Measurements from ENCODE around the gene CGNL1. TPM values are rescaled to one million over a fixed set of nuclear protein-coding genes. Genes with fewer than 3 reads are reported as not detected.

Gene CGNL1
- total RNA-seq, 4 donors from 2014 or later, result 4.7 to 13.7 (median 7.3) TPM

DNA sequence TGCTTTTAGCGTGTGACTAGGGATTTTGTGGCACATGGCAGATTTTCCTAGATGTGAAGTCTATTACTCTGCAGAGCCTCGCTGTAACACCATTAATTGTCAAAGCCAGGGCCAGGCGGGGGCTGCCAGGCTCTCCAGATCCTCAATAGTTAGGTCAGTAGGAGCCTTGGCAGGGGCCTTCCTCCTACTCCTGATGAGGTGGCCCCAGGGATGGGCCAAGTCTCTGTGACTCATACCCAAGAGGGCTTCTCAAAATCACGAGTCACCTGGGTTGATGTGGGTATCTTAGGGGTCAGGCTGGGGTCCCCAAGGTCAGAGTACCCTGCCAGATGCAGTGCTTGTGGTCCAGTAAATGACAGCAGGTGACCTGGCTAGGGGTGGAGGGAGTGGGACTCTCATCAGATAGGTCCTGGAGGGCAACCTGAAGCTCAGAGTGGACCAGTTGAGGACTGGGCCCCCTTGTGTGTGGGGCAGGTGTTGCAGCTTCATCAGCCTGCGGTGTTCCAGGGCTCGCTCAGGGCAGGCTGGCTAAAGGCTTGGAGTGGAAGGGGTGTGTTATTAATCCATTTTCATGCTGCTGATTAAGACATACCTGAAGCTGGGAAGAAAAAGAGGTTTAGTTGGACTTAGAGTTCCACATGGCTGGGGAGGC is 126.9 kb downstream of the CGNL1 start:
- DNase-seq (ENCODE audit: low spot score), result no peak
- no peak for ATAC-seq (ENCODE audit: low FRiP score)
- TF ChIP-seq, protein P1, sequence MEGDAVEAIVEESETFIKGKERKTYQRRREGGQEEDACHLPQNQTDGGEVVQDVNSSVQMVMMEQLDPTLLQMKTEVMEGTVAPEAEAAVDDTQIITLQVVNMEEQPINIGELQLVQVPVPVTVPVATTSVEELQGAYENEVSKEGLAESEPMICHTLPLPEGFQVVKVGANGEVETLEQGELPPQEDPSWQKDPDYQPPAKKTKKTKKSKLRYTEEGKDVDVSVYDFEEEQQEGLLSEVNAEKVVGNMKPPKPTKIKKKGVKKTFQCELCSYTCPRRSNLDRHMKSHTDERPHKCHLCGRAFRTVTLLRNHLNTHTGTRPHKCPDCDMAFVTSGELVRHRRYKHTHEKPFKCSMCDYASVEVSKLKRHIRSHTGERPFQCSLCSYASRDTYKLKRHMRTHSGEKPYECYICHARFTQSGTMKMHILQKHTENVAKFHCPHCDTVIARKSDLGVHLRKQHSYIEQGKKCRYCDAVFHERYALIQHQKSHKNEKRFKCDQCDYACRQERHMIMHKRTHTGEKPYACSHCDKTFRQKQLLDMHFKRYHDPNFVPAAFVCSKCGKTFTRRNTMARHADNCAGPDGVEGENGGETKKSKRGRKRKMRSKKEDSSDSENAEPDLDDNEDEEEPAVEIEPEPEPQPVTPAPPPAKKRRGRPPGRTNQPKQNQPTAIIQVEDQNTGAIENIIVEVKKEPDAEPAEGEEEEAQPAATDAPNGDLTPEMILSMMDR (IDR thresholded peaks at IDR 0.05), result no peak

DNA sequence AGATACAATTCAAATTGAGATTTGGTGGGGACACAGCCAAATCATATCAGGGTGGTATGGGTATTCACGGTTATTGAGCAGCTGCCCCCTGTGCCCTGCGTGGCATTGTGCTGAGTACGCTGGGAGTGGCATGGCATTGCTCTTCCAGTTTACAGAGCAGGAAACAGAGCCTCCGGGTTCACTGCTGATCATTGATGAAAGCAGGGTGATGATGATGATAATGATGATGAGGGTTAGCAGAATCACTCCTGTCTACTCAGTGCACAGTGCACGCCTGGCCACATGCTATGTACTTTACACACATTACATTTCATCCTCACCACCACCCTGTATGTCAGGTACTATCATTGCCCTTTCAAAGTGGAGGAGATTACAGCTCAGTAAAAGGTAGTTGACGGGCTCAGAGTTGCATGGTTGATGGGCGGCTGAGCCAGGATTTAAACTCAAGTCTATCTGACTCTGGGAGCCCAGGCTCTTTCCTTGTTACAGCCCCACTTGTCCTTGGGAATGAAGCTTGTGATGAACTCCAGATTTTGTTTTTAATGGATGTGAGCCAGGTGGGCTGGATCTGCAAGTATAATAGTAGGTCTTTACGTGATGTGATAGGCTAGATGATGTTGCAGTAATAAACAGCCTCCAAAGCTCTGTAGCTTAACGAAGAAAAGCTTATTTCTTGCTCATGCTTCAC is 127.8 kb downstream of the CGNL1 start:
- DNase-seq (ENCODE audit: low spot score), result no peak
- TF ChIP-seq, protein P1 (IDR thresholded peaks at IDR 0.05), result no peak
- ATAC-seq (ENCODE audit: low FRiP score), result no peak

DNA sequence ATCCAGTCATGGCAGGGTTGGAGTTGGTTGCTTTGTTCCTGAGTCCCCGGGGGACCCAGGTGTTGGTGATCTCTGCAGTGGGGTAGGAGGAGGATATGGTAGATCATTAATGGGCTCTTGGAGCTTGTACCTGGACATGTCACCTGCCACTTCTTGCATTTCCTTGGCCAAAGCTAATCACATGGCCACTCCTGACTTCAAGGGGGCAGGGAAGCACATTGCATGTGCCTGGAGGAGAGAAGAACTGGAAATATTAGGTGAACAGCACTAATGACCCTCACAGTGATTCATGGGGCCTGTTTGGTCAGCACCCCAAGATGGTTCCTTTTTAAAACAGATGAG is 128.3 kb downstream of the CGNL1 start:
- ATAC-seq (ENCODE audit: low FRiP score) (no peak), DNase-seq (ENCODE audit: low spot score) (no peak)
- TF ChIP-seq, protein P1 (IDR thresholded peaks at IDR 0.05), result no peak

DNA sequence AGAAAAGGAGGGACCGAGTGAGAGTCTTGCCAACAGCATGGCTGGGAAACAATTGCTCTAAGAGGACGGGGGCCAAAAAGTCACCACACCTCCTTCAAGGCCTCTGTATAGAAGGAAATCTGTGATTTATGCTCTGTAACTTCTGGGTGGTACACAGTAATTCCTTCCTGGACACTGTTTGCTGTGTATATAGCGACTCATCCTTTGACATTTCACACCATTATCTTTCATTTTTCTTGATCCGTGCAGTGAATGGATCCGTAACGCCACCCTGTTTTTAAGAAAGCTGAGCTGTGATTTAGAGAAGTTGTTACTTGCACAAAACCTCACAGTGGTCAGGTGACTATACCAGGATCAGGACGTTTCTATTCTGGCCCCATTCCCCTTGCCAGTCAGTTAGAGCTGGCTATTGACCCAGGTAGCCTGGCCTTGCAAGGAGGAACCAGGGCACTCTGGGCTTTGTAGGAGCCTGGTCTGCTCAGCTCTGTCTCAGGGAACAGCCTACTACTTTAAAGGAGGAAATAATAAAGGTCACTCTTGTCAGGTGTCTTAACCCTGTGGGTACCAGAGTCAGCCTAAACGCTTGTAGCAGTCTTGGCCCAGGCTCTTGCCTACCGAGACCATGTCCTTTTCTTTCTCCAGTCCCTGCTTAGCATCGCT is 128.9 kb downstream of the CGNL1 start:
- DNase-seq (ENCODE audit: low spot score) (no peak), ATAC-seq (ENCODE audit: low FRiP score) (peak; percentile 20)
- TF ChIP-seq, protein P1 (IDR thresholded peaks at IDR 0.05), result no peak

GRCh38 chr15:57505949-57506391 is 129.7 kb downstream of the CGNL1 start:
- DNase-seq (ENCODE audit: low spot score) (no peak), ATAC-seq (ENCODE audit: low FRiP score) (no peak)
- TF ChIP-seq, protein P1 (IDR thresholded peaks at IDR 0.05), result no peak

DNA sequence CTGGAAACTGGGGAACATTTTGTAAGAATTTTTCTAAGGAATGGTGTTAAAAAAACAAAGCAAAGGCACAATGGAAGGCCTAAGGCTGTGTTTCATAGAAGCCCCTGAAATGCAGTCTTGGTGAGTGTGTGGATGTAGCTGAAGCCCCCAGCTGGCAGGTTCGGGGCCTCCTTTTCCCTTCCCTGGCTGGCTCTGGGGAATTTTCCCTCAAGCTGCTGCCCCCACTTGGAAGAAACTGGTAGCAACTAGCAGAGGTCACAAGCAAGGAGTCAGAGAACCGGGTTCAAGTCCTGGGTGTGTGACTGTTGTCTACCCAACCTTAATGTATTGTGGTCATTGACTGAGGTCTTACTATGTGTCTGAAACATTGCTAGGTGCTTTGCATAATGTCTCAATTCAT is 130.1 kb downstream of the CGNL1 start:
- ATAC-seq (ENCODE audit: low FRiP score), result no peak
- TF ChIP-seq, protein P1 (IDR thresholded peaks at IDR 0.05), result no peak
- no peak for DNase-seq (ENCODE audit: low spot score)
